ENCODE measurements around the gene TBC1D30.

Gene TBC1D30

GRCh38 chr12:64828713-64829112, 4.3 kb downstream of the TBC1D30 start:
- Histone ChIP-seq H4K20me1 (ENCODE audit: low read depth, low read length) (no peaks in the 10 kb centered on the region), H3K27me3 (ENCODE audit: low read length) (no peaks in the 10 kb centered on the region)

GRCh38 chr12:64833928-64834327, 9.5 kb downstream of the TBC1D30 start:
- Histone ChIP-seq H3K79me2 (ENCODE audit: insufficient read depth, low read length) (no peaks in the 10 kb centered on the region), H3F3A (ENCODE audit: insufficient read depth) (no peaks in the 10 kb centered on the region), H2AFZ (ENCODE audit: low read depth, low read length, severe bottlenecking) (no peak overlapping the region), H3K9ac (ENCODE audit: low read length) (no peak overlapping the region), H3K9me2 (replicated peaks; ENCODE audit: insufficient read depth, low read length) (no peaks in the 10 kb centered on the region), H3K9me3 (ENCODE audit: insufficient read depth, low read length) (no peaks in the 10 kb centered on the region), H4K20me1 (ENCODE audit: low read depth, low read length) (no peaks in the 10 kb centered on the region), H3K36me3 (ENCODE audit: low read length) (peaks cover 11% of the 10 kb centered on the region; the same call in 1 of the 2 replicates), H3K4me3 (ENCODE audit: insufficient read depth, low read length, poor library complexity, severe bottlenecking) (no peak overlapping the region), H3K27me3 (ENCODE audit: low read length) (no peaks in the 10 kb centered on the region), H3K27ac (ENCODE audit: low read depth, low read length) (no peak overlapping the region), H3K4me2 (ENCODE audit: low read depth, low read length, poor library complexity, severe bottlenecking) (no peak overlapping the region)
- no peak for TF ChIP-seq CTCF (IDR thresholded peaks at IDR 0.05; ENCODE audit: insufficient read depth, low read length, poor library complexity, severe bottlenecking)
- TF ChIP-seq EZH2phosphoT487 (conservative IDR thresholded peaks at IDR 0.05; ENCODE audit: low read length), result no peak

More at GRCh38 chr12:64828713-64829112, 4.3 kb downstream of the TBC1D30 start:
- Histone ChIP-seq H3K9me3 (ENCODE audit: insufficient read depth, low read length) (no peaks in the 10 kb centered on the region), H3K4me2 (ENCODE audit: low read depth, low read length, poor library complexity, severe bottlenecking) (no peak overlapping the region), H3K9ac (ENCODE audit: low read length) (no peak overlapping the region), H3K79me2 (ENCODE audit: insufficient read depth, low read length) (no peaks in the 10 kb centered on the region; the same call in 1 of the 2 replicates), H3K4me3 (ENCODE audit: insufficient read depth, low read length, poor library complexity, severe bottlenecking) (no peak overlapping the region), H3K27ac (ENCODE audit: low read depth, low read length) (no peak overlapping the region), H3K36me3 (ENCODE audit: low read length) (peaks cover 11% of the 10 kb centered on the region; the same call in 1 of the 2 replicates), H2AFZ (ENCODE audit: low read depth, low read length, severe bottlenecking) (no peak overlapping the region), H3F3A (ENCODE audit: insufficient read depth) (no peaks in the 10 kb centered on the region), H3K9me2 (replicated peaks; ENCODE audit: insufficient read depth, low read length) (no peaks in the 10 kb centered on the region)
- TF ChIP-seq CTCF (IDR thresholded peaks at IDR 0.05; ENCODE audit: insufficient read depth, low read length, poor library complexity, severe bottlenecking), result no peak
- no peak for TF ChIP-seq EZH2phosphoT487 (conservative IDR thresholded peaks at IDR 0.05; ENCODE audit: low read length)

GRCh38 chr12:64835901-64836300, 11.5 kb downstream of the TBC1D30 start:
- H3K27ac ChIP-seq (ENCODE audit: low read depth, low read length), result no peak overlapping the region
- H3K4me3 ChIP-seq (ENCODE audit: insufficient read depth, low read length, poor library complexity, severe bottlenecking), result no peak overlapping the region
- H3K79me2 ChIP-seq (ENCODE audit: insufficient read depth, low read length), result no peaks in the 10 kb centered on the region
- H2AFZ ChIP-seq (ENCODE audit: low read depth, low read length, severe bottlenecking), result no peak overlapping the region
- H3K9ac ChIP-seq (ENCODE audit: low read length), result no peak overlapping the region
- H4K20me1 ChIP-seq (ENCODE audit: low read depth, low read length), result no peaks in the 10 kb centered on the region
- H3F3A ChIP-seq (ENCODE audit: insufficient read depth), result no peaks in the 10 kb centered on the region
- no peak overlapping the region for H3K4me2 ChIP-seq (ENCODE audit: low read depth, low read length, poor library complexity, severe bottlenecking)
- H3K9me2 ChIP-seq (replicated peaks; ENCODE audit: insufficient read depth, low read length), result no peaks in the 10 kb centered on the region
- peaks cover 6% of the 10 kb centered on the region; the same call in 1 of the 2 replicates for H3K36me3 ChIP-seq (ENCODE audit: low read length)
- TF ChIP-seq EZH2phosphoT487 (conservative IDR thresholded peaks at IDR 0.05; ENCODE audit: low read length) (no peak), CTCF (IDR thresholded peaks at IDR 0.05; ENCODE audit: insufficient read depth, low read length, poor library complexity, severe bottlenecking) (no peak)
- no peaks in the 10 kb centered on the region for H3K9me3 ChIP-seq (ENCODE audit: insufficient read depth, low read length)
- H3K27me3 ChIP-seq (ENCODE audit: low read length), result no peaks in the 10 kb centered on the region

Measured in SU-DHL-6 (cell line).